HG03378 (cell line): ENCODE measurements around the gene TMEM120A.
"Not testable (repeated sequence)": the region's sequence is repeated elsewhere in the genome, so short reads cannot be mapped to it uniquely, and the experiment has no call there.

Source experiments
- ATAC-seq: cut with Tn5 transposase; IDR thresholded peaks from one replicate; pipeline ENCODE4 v1.9.1; 2021; ENCODE audit warnings: mild to moderate bottlenecking, moderate library complexity; ENCODE audit not compliant: unreplicated experiment

Gene TMEM120A

GRCh38 chr7:75994388-75995051 lies at the start of gene TMEM120A:
TSS of gene TMEM120A (minus strand) at chr7:75994595. CDS start at chr7:75994570, 25 bp downstream.
- ATAC-seq: peak; percentile 83

- no peak for ATAC-seq
Observed at GRCh38 chr7:76040126-76040525, 45.7 kb upstream of the TMEM120A start.

- no peak for ATAC-seq
Observed at GRCh38 chr7:76037310-76037709, 42.9 kb upstream of the TMEM120A start.

- no peak for ATAC-seq
Observed at GRCh38 chr7:76031964-76032363, 37.6 kb upstream of the TMEM120A start.

GRCh38 chr7:76029682-76030081 lies 35.3 kb upstream of the TMEM120A start:
- ATAC-seq: not testable (repeated sequence)

- ATAC-seq: no peak
Observed at GRCh38 chr7:76023002-76023401, 28.6 kb upstream of the TMEM120A start.

- ATAC-seq: no peak
Observed at GRCh38 chr7:76022026-76022780, 27.8 kb upstream of the TMEM120A start.

- ATAC-seq: no peak
Observed at GRCh38 chr7:76020031-76020714, 25.8 kb upstream of the TMEM120A start.

GRCh38 chr7:76018520-76018919 lies 24.1 kb upstream of the TMEM120A start:
- ATAC-seq: not testable (repeated sequence)

- no peak for ATAC-seq
Observed at GRCh38 chr7:76016191-76016947, 22.0 kb upstream of the TMEM120A start.

- ATAC-seq: no peak
Observed at GRCh38 chr7:76011442-76011861, 17.1 kb upstream of the TMEM120A start.

- no peak for ATAC-seq
Observed at GRCh38 chr7:76009672-76010600, 15.5 kb upstream of the TMEM120A start.

GRCh38 chr7:76008156-76008687 lies 13.8 kb upstream of the TMEM120A start:
- ATAC-seq: no peak

- not testable (repeated sequence) for ATAC-seq
Observed at GRCh38 chr7:76005004-76005403, 10.6 kb upstream of the TMEM120A start.

- ATAC-seq: no peak
Observed at GRCh38 chr7:76003351-76003750, 9.0 kb upstream of the TMEM120A start.

- ATAC-seq: no peak
Observed at GRCh38 chr7:76002822-76003221, 8.4 kb upstream of the TMEM120A start.

GRCh38 chr7:76002139-76002538 lies 7.7 kb upstream of the TMEM120A start:
- no peak for ATAC-seq

- no peak for ATAC-seq
Observed at GRCh38 chr7:76000566-76000965, 6.2 kb upstream of the TMEM120A start.

GRCh38 chr7:75998038-75998437 lies 3.6 kb upstream of the TMEM120A start:
- ATAC-seq: no peak

- no peak for ATAC-seq
Observed at GRCh38 chr7:75996476-75996875, 2.1 kb upstream of the TMEM120A start.
